Uterus (tissue), 2 donors: ENCODE measurements around the gene CFAP69.

Experiments
- POLR2A ChIP-seq, 2 donors: fragments of 450-650 bp; IDR thresholded peaks; one replicate each; pipeline ENCODE4 v1.6.1; 2016; ENCODE audit warnings: antibody characterized with exemption in 2 of 2, mild to moderate bottlenecking in 1 of 2, moderate library complexity in 1 of 2
- TF ChIP-seq, protein P1 (sequence below), 4 experiments: fragments of 200-600 bp in 2 of 4; fragments of 450-650 bp in 2 of 4; sonication (generic) in 2 of 4; IDR thresholded peaks; one replicate each; pipeline ENCODE4 v1.5.1; 2016 to 2019; ENCODE audit warnings: antibody characterized with exemption in 4 of 4, mild to moderate bottlenecking in 2 of 4, moderate library complexity in 1 of 4

DNA sequence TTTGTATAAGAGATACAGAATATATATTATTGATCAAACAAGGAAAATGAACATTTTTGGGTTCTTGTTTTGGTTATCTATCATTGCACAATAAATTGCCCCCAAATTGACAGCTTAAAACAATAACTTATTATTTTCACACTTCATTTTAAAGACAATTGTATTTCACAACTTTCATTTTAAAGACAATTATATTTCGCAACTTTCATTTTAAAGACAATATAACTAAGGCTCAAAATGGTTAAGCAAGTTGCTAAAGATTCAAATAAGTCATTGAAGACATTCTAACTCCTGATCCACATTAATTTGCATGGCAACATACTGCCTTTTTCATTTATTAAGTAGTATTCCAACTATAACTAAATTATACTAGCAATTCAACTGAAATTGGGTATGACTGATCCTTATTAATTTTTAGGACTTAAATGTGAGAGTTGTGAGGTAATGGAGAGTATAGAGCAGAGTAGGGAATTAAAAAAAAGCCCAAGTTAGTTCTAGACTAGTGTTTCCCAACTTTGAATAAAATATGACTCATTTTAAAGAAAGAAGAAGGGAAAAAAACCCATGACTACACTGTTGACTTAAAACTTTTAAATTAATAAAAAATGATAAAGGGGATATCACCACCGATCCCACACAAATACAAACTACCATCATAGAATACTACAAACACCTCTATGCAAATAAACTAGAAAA, 43.3 kb upstream of the CFAP69 start:
- TF ChIP-seq, protein P1, sequence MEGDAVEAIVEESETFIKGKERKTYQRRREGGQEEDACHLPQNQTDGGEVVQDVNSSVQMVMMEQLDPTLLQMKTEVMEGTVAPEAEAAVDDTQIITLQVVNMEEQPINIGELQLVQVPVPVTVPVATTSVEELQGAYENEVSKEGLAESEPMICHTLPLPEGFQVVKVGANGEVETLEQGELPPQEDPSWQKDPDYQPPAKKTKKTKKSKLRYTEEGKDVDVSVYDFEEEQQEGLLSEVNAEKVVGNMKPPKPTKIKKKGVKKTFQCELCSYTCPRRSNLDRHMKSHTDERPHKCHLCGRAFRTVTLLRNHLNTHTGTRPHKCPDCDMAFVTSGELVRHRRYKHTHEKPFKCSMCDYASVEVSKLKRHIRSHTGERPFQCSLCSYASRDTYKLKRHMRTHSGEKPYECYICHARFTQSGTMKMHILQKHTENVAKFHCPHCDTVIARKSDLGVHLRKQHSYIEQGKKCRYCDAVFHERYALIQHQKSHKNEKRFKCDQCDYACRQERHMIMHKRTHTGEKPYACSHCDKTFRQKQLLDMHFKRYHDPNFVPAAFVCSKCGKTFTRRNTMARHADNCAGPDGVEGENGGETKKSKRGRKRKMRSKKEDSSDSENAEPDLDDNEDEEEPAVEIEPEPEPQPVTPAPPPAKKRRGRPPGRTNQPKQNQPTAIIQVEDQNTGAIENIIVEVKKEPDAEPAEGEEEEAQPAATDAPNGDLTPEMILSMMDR (IDR thresholded peaks at IDR 0.05): no peak
- TF ChIP-seq POLR2A (IDR thresholded peaks at IDR 0.05): no peak
